PC-3 (cell line): ENCODE measurements around the gene MAST3.

Source experiments
- CTCF ChIP-seq: fragments of 300-600 bp; sonication (generic); conservative IDR thresholded peaks from 2 replicates; pipeline ENCODE4 v1.5.1; 2017; ENCODE audit warnings: antibody characterized with exemption, low read depth, mild to moderate bottlenecking, low read length
- EZH2 ChIP-seq: fragments of 300-600 bp; sonication (generic); IDR thresholded peaks from one replicate; pipeline ENCODE4 v1.6.1; 2017; ENCODE audit warnings: antibody characterized with exemption, mild to moderate bottlenecking, low read length; ENCODE audit not compliant: unreplicated experiment

- TF ChIP-seq EZH2 (no peak), CTCF (no peak)
Measured at GRCh38 chr19:18160971-18161635, 63.5 kb downstream of the MAST3 start.
